GM18507 (cell line): ENCODE measurements around the gene STXBP5L.
"Not testable (repeated sequence)": the region's sequence is repeated elsewhere in the genome, so short reads cannot be mapped to it uniquely, and the experiment has no call there.

ENCODE experiments used
- DNase-seq: peaks from one replicate; pipeline ENCODE4 v3.0.0; 2011; ENCODE audit warnings: low read depth; ENCODE audit not compliant: insufficient read length; ENCODE audit errors: extremely low spot score
- FAIRE-seq: peaks from 2 replicates; lab custom pipeline; 2011; peaks lifted over from hg19 to GRCh38; lab: Jason Lieb, UNC

The STXBP5L gene

GRCh38 chr3:121399820-121400219 is 491.8 kb downstream of the STXBP5L start:
- FAIRE-seq (no peak), DNase-seq (no peak)

DNA sequence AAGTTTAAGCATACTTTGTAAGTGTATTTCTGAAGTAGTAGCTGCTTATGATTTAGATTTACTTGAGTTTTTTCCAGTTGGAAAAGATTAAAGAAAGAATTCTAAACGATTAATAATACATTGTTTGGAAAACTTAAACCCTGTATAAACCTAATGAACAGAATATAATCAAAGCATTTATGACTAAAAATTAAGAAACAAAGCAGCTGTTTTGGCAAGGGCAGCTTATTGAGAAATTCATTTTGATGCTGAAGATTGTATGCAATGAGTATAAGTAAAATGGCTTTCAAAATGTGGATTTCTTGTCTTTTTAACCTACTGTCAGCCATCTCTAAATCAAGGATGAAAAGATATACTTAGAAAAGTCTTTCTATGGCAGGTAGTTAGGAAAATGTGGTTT is 497.6 kb downstream of the STXBP5L start:
- no peak for FAIRE-seq
- DNase-seq: no peak

DNA sequence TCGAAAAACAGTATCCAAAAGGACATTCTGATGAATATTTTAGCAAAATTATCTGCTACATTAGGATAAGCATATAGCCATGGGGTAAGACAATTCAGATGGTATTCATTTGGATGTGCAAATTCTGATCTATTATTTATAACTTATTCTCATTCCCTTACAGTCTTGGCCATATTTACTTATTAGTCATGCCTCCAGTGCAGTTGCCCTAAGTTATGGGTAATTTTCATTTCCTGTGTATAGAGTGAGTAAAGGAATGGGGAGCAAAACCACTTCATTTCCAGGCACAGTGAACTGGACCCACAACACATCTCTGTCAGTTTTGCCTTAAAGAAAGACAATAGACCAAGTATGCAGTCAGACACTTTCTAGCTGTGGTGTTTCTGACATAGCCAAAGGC is 503.5 kb downstream of the STXBP5L start:
- no peak for FAIRE-seq

DNA sequence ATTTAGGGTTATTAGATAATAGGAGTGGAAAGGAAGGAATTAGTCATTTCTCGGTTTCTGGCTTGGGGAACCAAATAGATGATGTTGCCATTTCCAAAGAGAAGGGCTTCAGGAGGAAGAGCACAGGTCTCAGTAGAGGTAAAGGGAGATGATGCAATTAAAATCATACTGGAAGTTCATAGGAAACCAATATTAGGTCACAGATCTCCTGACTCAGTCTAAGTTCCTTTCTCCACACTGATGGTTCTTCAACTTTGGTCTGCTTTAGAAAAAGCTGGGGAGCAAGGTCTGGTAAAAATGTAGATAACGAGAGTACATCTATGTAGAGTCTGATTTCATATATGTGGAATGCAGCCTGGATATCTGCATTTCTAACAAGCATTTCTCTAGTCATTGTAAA is 506.9 kb downstream of the STXBP5L start:
- FAIRE-seq (no peak), DNase-seq (no peak)

More for the DNA sequence above, 503.5 kb downstream of the STXBP5L start:
- no peak for DNase-seq

DNA sequence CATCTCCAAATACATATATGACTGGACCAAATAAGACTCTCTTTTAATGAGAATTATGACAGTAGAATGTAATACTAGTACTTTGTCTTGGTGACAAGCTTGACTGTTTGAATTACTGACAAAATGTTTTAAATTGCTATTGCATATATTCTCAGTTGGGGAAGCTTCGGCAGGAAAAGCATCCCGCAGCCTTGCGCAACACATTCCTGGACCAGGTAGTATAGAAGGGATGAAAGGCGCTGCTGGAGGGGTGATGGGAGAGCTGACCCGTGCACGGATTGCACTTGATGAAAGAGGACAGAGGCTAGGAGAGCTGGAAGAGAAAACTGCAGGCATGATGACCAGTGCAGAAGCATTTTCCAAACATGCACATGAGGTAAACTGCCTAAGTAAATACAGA is 510.2 kb downstream of the STXBP5L start:
- FAIRE-seq (no peak), DNase-seq (no peak)

DNA sequence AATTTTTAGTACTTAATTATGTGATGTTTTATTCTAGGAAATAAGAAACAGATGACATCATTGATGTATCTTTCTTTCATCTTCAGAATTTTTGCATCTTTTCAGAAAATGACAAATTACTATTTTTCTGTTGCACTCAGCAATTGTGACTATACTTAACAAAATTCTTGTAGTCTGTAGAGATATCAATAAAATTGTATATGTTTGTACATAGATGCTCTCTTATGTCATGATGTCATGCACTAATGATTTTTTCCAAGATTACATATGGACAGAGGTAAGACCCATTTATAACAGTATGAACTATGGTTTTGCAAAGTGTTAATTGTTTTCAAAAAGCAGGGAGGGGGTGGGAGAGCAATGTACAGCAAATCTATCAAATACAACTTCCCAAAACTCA is 516.5 kb downstream of the STXBP5L start:
- DNase-seq (no peak), FAIRE-seq (no peak)

- FAIRE-seq (no peak), DNase-seq (no peak)
Observed at GRCh38 chr3:121430664-121431215, 522.7 kb downstream of the STXBP5L start.

DNA sequence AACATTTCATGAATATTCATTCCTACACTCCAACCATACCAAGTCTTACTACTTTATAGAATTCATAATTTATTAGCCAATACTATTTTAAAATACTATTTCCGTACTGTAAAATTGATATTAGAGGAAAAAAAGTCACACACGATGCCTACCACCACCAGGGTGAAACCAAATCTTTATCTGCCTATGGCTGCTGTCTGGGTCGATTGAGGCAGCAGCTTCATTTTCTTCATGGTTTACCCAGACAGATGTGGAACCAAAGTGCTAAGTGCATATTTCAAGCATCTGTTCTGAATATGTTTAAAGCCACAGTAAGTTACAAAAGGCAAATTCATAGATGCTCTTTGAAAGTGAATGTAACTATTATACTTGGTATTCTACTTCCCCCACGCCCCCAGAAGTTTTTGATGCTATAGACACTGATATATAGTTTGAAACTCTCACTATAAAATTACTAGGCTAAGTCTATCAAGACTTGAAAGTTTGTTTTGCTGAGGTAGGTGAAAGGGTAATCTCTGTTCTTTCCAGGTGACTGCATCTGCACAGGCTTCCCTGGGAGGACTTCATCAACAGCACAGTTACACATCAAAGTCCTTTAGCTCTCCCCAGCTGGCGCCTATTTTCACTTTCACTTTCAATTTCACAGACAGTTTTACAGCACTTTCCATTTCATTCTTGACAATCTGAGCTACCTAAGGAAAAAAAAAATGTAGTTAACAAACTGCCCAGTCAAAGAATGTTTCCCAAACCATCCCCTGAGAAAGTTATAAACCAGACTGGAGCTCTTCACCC is 523.9 kb downstream of the STXBP5L start:
- peak; percentile 43 for DNase-seq
- peak; percentile 90 for FAIRE-seq

- DNase-seq: no peak
- FAIRE-seq: no peak
Observed at GRCh38 chr3:121436074-121436473, 528.1 kb downstream of the STXBP5L start.

DNA sequence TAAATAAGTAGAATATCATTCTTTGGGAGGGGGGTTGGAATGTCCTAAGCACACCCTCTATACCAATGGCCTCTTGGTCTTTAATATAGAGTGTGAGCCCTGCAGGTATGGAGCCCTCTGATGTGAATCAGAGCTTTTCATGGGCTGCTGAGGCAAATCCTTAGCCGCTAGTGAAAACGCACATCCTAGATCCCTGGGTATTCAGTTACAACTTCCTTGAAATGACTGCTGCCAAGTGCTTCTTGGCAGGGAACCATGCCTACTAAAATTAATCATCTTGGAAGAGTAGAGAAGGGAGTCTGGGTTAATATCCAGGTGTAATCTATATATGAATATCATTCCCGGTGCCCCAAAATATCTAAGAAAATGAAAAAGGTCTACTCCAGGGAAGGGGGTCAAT is 528.6 kb downstream of the STXBP5L start:
- FAIRE-seq (no peak), DNase-seq (no peak)

DNA sequence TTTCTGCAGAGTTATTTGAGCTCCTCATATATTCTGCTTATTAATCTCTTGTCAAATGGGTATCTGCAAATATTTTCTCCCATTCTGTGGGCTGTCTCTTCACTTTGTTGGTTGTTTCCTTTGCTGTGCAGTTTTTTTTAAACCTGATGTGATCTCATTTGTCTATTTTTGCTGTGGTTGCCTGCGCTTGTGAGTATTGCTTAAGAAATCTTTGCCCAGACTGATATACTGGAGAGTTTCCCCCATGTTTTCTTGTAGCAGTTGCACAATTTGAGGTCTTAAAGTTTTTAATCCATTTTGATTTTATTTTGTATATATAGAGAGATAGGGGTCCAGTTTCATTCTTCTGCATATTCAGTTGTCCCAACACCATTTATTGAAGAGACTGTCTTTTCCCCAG is 535.5 kb downstream of the STXBP5L start:
- DNase-seq (no peak), FAIRE-seq (no peak)

- DNase-seq: not testable (repeated sequence)
Observed at GRCh38 chr3:121451752-121452151, 543.7 kb downstream of the STXBP5L start.

DNA sequence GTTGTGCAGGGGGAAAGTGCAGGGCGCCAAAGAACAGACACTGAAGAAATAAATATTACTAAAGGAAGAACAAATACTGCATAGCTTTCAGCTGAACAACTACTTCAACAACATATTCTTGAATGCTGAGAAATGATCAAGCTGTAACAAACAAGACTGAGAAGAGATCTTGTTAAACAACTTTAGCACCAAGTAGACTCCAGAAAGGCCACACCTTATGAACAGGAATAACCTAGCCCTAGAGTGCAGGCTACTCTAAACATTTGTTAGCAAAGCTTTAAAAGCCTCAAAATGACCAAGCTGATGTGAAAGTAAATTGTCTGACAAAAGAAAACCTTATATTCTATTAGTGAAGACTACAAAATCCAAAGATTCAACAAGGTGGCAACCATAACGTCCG is 554.6 kb downstream of the STXBP5L start:
- no peak for FAIRE-seq
- DNase-seq: no peak

More at GRCh38 chr3:121451752-121452151, 543.7 kb downstream of the STXBP5L start:
- not testable (repeated sequence) for FAIRE-seq

DNA sequence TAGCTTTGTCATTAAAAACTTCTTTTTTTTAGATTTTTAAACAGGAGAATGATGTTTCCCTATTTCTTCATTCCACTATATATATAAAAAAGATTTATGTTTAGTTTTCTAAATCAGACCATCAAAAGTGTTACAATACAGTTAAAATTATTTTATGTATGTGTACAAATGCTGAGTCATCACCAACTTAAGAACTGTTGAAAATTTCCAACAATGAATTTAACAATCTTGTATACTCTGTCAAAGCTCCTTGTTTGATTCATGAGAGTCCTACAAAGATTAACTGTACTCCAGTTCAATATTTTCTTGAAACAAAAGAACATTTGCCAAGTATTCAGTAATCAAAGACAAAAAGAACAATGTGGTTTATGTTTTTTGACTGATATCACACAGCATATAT is 555.7 kb downstream of the STXBP5L start:
- no peak for DNase-seq
- FAIRE-seq: no peak

DNA sequence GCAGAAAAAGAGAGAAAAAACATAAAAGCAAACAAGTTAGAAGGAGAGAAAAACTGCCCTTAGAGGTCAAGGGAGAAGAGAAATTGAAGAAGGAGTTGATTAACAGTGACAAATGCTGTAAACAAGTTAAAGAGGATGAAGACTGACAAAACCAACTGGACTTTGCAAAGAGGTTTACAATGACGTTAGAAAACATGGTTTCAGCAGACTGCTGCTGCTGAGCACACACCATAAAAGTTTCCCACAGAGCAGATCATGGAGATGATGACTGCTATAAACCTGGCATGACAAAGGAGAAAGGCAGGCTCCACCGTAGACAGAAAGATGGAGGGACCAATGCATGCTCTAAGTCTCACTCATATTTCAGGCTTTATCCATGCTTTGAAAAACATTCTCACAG is 559.1 kb downstream of the STXBP5L start:
- no peak for DNase-seq
- FAIRE-seq: no peak

GRCh38 chr3:121473001-121473400 is 565.0 kb downstream of the STXBP5L start:
- no peak for DNase-seq

More at GRCh38 chr3:121473001-121473400, 565.0 kb downstream of the STXBP5L start:
- no peak for FAIRE-seq
